ENCODE data around the gene TMCC1.

GRCh38 chr3:129723558-129724324 lies 169.8 kb downstream of the TMCC1 start:
- TF ChIP-seq, protein P1, sequence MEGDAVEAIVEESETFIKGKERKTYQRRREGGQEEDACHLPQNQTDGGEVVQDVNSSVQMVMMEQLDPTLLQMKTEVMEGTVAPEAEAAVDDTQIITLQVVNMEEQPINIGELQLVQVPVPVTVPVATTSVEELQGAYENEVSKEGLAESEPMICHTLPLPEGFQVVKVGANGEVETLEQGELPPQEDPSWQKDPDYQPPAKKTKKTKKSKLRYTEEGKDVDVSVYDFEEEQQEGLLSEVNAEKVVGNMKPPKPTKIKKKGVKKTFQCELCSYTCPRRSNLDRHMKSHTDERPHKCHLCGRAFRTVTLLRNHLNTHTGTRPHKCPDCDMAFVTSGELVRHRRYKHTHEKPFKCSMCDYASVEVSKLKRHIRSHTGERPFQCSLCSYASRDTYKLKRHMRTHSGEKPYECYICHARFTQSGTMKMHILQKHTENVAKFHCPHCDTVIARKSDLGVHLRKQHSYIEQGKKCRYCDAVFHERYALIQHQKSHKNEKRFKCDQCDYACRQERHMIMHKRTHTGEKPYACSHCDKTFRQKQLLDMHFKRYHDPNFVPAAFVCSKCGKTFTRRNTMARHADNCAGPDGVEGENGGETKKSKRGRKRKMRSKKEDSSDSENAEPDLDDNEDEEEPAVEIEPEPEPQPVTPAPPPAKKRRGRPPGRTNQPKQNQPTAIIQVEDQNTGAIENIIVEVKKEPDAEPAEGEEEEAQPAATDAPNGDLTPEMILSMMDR (IDR thresholded peaks at IDR 0.05; ENCODE audit: low read depth, low read length, missing input control): no peak
- TF ChIP-seq SP1 (IDR thresholded peaks at IDR 0.05): peak; percentile 76
- no peak for TF ChIP-seq GABPA (IDR thresholded peaks at IDR 0.05 in 1 of 2, conservative IDR thresholded peaks at IDR 0.05 in 1 of 2)
- no peak for TF ChIP-seq FOXA1 (IDR thresholded peaks at IDR 0.05)
- TF ChIP-seq NR2F2 (IDR thresholded peaks at IDR 0.05): peak; percentile 56
- TF ChIP-seq RAD21 (IDR thresholded peaks at IDR 0.05): peak; percentile 43 to 59
- TF ChIP-seq YY1 (IDR thresholded peaks at IDR 0.05): peak; percentile 87
- TF ChIP-seq MAX (IDR thresholded peaks at IDR 0.05): peak; percentile 84
- no peak for TF ChIP-seq TAF1 (conservative IDR thresholded peaks at IDR 0.05)
- TF ChIP-seq, protein P2, sequence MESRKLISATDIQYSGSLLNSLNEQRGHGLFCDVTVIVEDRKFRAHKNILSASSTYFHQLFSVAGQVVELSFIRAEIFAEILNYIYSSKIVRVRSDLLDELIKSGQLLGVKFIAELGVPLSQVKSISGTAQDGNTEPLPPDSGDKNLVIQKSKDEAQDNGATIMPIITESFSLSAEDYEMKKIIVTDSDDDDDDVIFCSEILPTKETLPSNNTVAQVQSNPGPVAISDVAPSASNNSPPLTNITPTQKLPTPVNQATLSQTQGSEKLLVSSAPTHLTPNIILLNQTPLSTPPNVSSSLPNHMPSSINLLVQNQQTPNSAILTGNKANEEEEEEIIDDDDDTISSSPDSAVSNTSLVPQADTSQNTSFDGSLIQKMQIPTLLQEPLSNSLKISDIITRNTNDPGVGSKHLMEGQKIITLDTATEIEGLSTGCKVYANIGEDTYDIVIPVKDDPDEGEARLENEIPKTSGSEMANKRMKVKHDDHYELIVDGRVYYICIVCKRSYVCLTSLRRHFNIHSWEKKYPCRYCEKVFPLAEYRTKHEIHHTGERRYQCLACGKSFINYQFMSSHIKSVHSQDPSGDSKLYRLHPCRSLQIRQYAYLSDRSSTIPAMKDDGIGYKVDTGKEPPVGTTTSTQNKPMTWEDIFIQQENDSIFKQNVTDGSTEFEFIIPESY (IDR thresholded peaks at IDR 0.05): peak; percentile 64
- TF ChIP-seq, protein P3, sequence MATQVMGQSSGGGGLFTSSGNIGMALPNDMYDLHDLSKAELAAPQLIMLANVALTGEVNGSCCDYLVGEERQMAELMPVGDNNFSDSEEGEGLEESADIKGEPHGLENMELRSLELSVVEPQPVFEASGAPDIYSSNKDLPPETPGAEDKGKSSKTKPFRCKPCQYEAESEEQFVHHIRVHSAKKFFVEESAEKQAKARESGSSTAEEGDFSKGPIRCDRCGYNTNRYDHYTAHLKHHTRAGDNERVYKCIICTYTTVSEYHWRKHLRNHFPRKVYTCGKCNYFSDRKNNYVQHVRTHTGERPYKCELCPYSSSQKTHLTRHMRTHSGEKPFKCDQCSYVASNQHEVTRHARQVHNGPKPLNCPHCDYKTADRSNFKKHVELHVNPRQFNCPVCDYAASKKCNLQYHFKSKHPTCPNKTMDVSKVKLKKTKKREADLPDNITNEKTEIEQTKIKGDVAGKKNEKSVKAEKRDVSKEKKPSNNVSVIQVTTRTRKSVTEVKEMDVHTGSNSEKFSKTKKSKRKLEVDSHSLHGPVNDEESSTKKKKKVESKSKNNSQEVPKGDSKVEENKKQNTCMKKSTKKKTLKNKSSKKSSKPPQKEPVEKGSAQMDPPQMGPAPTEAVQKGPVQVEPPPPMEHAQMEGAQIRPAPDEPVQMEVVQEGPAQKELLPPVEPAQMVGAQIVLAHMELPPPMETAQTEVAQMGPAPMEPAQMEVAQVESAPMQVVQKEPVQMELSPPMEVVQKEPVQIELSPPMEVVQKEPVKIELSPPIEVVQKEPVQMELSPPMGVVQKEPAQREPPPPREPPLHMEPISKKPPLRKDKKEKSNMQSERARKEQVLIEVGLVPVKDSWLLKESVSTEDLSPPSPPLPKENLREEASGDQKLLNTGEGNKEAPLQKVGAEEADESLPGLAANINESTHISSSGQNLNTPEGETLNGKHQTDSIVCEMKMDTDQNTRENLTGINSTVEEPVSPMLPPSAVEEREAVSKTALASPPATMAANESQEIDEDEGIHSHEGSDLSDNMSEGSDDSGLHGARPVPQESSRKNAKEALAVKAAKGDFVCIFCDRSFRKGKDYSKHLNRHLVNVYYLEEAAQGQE (IDR thresholded peaks at IDR 0.05): peak; percentile 82
- peak in 1 of 2 donors; percentile 28 for TF ChIP-seq EGR1 (IDR thresholded peaks at IDR 0.05; ENCODE audit: low read depth in 2 of 2)
- peak; percentile 66 to 71 for TF ChIP-seq JUND (IDR thresholded peaks at IDR 0.05)

Data from liver (tissue), 3 donors.